Uterus (tissue), 4 donors: ENCODE data around the gene ZBTB46. TPM values are rescaled to one million over a fixed set of nuclear protein-coding genes. Genes with fewer than 3 reads are reported as not detected.

Source experiments
- DNase-seq, 2 donors: peaks; one replicate each; pipeline ENCODE4 v3.0.0-alpha.2; 2019 to 2020
- H3K27ac ChIP-seq, 2 donors: fragments of 200-600 bp; sonication (generic); 1 replicate in 1 of 2; 2 replicates in 1 of 2; pipeline ENCODE4 v1.5.1; 2016 to 2018
- H3K27me3 ChIP-seq, 2 donors: fragments of 200-600 bp; sonication (generic); one replicate each; pipeline ENCODE4 v1.5.1; 2018 to 2019; ENCODE audit warnings: control low read depth in 1 of 2
- H3K36me3 ChIP-seq, 2 donors: fragments of 200-600 bp; sonication (generic); one replicate each; pipeline ENCODE4 v1.5.1; 2019; ENCODE audit warnings: control low read depth in 1 of 2
- H3K4me1 ChIP-seq, 2 donors: fragments of 200-600 bp; sonication (generic); one replicate each; pipeline ENCODE4 v1.5.1; 2018 to 2019; ENCODE audit warnings: control low read depth in 1 of 2
- H3K4me3 ChIP-seq, 2 donors: fragments of 200-600 bp; sonication (generic); 1 replicate in 1 of 2; 2 replicates in 1 of 2; pipeline ENCODE4 v1.5.1; 2018 to 2019; ENCODE audit warnings: mild to moderate bottlenecking in 1 of 2
- H3K9me3 ChIP-seq, 2 donors: fragments of 200-600 bp; sonication (generic); one replicate each; pipeline ENCODE4 v1.5.1; 2019; ENCODE audit warnings: control low read depth in 1 of 2
- POLR2A ChIP-seq, 2 donors: fragments of 450-650 bp; IDR thresholded peaks; one replicate each; pipeline ENCODE4 v1.6.1; 2016; ENCODE audit warnings: antibody characterized with exemption in 2 of 2, mild to moderate bottlenecking in 1 of 2, moderate library complexity in 1 of 2
- intact Hi-C: fragments of 100-400 bp; cut with DNase I; formaldehyde crosslinking; loops from one replicate; pipeline ENCODE4 v1.15.1; 2023; ENCODE audit warnings: low total_unique reads
- total RNA-seq, 4 donors: library from RNA; depleted of rRNA in 3 of 4; stranded (reverse); fragments of >200 nt in 3 of 4; gene quantifications; one replicate each; pipeline versions ENCODE4 v1.1.0 to v1.2.4, GENCODE V29; 2014 to 2023
- TF ChIP-seq, protein P1 (sequence below), 4 experiments: fragments of 200-600 bp in 2 of 4; fragments of 450-650 bp in 2 of 4; sonication (generic) in 2 of 4; IDR thresholded peaks; one replicate each; pipeline ENCODE4 v1.5.1; 2016 to 2019; ENCODE audit warnings: antibody characterized with exemption in 4 of 4, mild to moderate bottlenecking in 2 of 4, moderate library complexity in 1 of 4
- donor health status: DM: yes; HTN: yes; CAD: no.

The ZBTB46 gene
- total RNA-seq, 4 donors from 2014 or later = 5.0 to 62.8 (median 38.8) TPM

DNA sequence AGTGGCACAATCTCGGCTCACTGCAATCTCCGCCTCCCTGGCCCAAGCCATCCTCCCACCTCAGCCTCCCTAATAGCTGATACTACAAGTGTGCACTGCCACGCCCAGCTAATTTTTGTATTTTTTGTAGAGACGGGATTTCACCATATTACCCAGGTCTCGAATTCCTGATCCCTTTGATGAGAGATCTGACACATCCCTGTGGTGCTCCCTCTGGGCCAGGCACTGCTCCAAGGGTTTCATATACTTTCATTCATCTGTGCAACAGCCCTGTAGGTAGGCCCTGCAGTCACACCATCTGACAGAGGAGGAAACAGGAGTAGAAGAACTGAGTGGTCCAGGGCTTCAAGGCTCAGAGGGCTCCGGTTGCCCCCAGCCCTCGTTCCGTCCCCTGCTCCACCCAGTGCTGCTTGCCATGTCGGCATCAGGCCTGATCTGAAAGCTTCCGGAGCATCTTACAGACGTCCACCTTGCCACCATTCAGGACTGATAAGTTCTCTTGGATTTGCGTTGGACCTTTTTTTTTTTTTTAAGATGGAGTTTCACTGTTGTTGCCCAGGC is 119.9 kb downstream of the ZBTB46 start:
- intact Hi-C loops = no loop called here
- no peak for DNase-seq
- H3K27ac ChIP-seq = no peak overlapping the region

DNA sequence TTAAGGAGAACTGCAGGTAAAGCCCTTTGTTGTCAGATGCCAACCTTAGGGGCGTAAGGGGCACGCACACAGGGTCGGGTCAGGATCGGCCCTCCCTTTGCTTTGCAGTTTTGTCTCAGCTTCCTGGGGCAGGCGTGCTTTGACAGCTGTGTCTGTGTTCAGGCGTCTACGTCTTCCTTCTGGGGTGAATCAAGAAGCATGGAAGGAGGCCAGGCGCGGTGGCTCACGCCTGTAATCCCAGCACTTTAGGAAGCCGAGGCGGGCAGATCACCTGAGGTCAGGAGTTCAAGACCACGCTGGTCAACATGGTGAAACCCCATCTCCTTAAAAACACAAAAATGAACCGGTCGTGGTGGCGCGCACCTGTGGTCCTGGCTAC is 121.9 kb downstream of the ZBTB46 start:
- Histone ChIP-seq H3K27ac (no peak overlapping the region), H3K4me1 (peaks cover 6 to 8% of the 10 kb centered on the region in 2 donors), H3K36me3 (no peaks in the 10 kb centered on the region), H3K4me3 (no peak overlapping the region), H3K9me3 (no peaks in the 10 kb centered on the region), H3K27me3 (no peaks in the 10 kb centered on the region)
- intact Hi-C loops = no loop called here
- TF ChIP-seq POLR2A (IDR thresholded peaks at IDR 0.05) = no peak
- TF ChIP-seq, protein P1, sequence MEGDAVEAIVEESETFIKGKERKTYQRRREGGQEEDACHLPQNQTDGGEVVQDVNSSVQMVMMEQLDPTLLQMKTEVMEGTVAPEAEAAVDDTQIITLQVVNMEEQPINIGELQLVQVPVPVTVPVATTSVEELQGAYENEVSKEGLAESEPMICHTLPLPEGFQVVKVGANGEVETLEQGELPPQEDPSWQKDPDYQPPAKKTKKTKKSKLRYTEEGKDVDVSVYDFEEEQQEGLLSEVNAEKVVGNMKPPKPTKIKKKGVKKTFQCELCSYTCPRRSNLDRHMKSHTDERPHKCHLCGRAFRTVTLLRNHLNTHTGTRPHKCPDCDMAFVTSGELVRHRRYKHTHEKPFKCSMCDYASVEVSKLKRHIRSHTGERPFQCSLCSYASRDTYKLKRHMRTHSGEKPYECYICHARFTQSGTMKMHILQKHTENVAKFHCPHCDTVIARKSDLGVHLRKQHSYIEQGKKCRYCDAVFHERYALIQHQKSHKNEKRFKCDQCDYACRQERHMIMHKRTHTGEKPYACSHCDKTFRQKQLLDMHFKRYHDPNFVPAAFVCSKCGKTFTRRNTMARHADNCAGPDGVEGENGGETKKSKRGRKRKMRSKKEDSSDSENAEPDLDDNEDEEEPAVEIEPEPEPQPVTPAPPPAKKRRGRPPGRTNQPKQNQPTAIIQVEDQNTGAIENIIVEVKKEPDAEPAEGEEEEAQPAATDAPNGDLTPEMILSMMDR (IDR thresholded peaks at IDR 0.05) = no peak
- DNase-seq = no peak

More for the DNA sequence above, 119.9 kb downstream of the ZBTB46 start:
- H3K4me1 ChIP-seq = peaks cover 6 to 8% of the 10 kb centered on the region in 2 donors
- no peak overlapping the region for H3K4me3 ChIP-seq
- TF ChIP-seq, protein P1 (IDR thresholded peaks at IDR 0.05) = no peak
- no peak for TF ChIP-seq POLR2A (IDR thresholded peaks at IDR 0.05)
- no peaks in the 10 kb centered on the region for H3K36me3 ChIP-seq
- peaks cover 0 to 8% of the 10 kb centered on the region in 2 donors for H3K9me3 ChIP-seq
- no peaks in the 10 kb centered on the region for H3K27me3 ChIP-seq

DNA sequence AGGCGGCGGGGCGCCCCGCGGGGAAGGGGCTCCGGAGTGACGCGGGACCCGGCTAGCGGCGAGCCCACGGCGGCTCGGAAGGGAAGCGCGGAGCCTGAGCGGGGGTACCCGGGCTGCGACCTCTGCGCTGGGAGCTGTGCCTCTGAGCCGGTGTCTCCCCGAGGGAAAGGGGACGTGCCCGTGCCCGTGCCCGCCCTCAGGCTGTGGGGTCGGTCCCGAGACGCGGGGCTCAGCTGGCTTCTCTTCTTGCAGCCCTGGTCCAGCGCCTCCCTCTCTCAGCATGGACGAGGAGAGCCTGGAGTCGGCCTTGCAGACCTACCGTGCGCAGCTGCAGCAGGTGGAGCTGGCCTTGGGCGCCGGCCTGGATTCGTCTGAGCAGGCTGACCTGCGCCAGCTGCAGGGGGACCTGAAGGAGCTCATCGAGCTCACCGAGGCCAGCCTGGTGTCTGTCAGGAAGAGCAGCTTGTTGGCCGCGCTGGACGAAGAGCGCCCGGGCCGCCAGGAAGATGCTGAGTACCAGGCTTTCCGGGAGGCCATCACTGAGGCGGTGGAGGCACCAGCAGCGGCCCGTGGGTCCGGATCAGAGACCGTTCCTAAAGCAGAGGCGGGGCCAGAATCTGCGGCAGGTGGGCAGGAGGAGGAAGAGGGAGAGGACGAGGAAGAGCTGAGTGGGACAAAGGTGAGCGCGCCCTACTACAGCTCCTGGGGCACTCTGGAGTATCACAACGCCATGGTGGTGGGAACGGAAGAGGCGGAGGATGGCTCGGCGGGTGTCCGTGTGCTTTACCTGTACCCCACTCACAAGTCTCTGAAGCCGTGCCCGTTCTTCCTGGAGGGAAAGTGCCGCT is 122.5 kb downstream of the ZBTB46 start:
- H3K27me3 ChIP-seq = no peaks in the 10 kb centered on the region
- peaks cover 6 to 8% of the 10 kb centered on the region in 2 donors for H3K4me1 ChIP-seq
- peak overlapping the region; percentile 40 to 87 for H3K4me3 ChIP-seq
- TF ChIP-seq, protein P1 (IDR thresholded peaks at IDR 0.05) = no peak
- TF ChIP-seq POLR2A (IDR thresholded peaks at IDR 0.05) = no peak
- peak overlapping the region; percentile 50 to 94 for H3K27ac ChIP-seq
- intact Hi-C loops = no loop called here
- H3K9me3 ChIP-seq = no peaks in the 10 kb centered on the region
- peak in 1 of 2 donors; percentile 20 for DNase-seq
- no peaks in the 10 kb centered on the region for H3K36me3 ChIP-seq

DNA sequence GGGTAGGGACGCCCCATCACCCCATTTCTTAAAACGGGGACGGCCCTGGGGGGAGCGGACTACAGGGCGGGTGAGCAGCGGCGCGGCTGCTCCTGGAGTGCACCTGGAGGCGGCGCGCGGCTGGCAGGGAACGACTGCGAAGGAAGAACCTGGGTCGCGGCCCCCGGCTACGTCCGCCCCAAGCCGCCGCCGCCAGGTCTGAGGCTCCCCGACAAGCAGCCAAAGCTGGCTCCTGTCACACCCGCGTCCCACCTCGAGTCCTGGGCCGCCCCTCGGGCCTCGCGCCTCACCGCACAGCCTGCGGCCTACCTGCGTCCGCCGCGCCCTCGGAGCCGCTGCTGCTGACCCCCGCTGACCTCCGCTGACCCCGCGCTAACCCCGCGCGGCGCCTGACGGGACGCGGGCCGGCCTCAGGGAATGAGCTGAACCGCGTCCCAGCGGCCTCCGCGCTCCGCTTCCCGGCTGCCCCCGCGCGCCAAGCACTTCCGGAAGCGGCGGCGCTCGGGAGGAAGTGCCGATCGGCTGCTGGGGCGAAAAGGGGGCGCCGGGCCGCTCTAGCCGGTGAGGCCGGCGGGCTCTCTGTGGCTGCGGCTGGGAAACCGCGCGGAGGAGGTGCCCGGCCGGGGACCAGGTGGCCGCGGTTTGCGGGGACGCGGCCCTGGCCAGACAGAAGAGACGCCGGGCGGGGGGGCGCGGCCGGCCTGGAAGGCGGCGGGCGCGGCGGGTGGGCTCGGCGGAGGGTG is 123.3 kb downstream of the ZBTB46 start, which contains the start of the genes ARFRP1 and ZGPAT:
Gene ARFRP1 (minus strand): TSS at position 419 of the 743 bp plus-strand sequence. CDS start 885 bp downstream, outside the sequence.
Gene ZGPAT (plus strand): TSS at position 482 of the 743 bp plus-strand sequence. CDS start 542 bp downstream, outside the sequence.
- peak within 1 kb of the TSS; percentile 40 to 87 for H3K4me3 ChIP-seq
- peak; percentile 85 to 90 for DNase-seq
- TF ChIP-seq, protein P1 (IDR thresholded peaks at IDR 0.05) = peak in 1 of 4 experiments; percentile 43
- peak; percentile 25 to 66 for TF ChIP-seq POLR2A (IDR thresholded peaks at IDR 0.05)
- H3K9me3 ChIP-seq = no peaks in the 10 kb centered on the region
- intact Hi-C loops = no loop called here
- H3K36me3 ChIP-seq = no peaks in the 10 kb centered on the region
- peak within 1 kb of the TSS; percentile 73 to 94 for H3K27ac ChIP-seq
- no peaks in the 10 kb centered on the region for H3K27me3 ChIP-seq
- H3K4me1 ChIP-seq = peaks cover 6 to 8% of the 10 kb centered on the region in 2 donors
